H9 (cell line): ENCODE results near the gene ADAM8. TPM values are rescaled to one million over a fixed set of nuclear protein-coding genes. Genes with fewer than 3 reads are reported as not detected.

Source experiments
- DNase-seq: peaks from one replicate; pipeline ENCODE4 v3.0.0-alpha.2; 2017
- H2AFZ ChIP-seq: one replicate; pipeline ENCODE4 v1.6.1; 2013; ENCODE audit warnings: mild to moderate bottlenecking, low read length, control low read depth, moderate library complexity
- H2AK5ac ChIP-seq: 2 replicates; pipeline ENCODE4 v1.6.1; 2013; ENCODE audit warnings: low read length, control low read depth, mixed read lengths; ENCODE audit not compliant: insufficient read length
- H2BK120ac ChIP-seq: one replicate; pipeline ENCODE4 v1.6.1; 2013; ENCODE audit warnings: low read depth, mild to moderate bottlenecking, low read length, control low read depth, inconsistent platforms; ENCODE audit not compliant: poor library complexity, severe bottlenecking
- H2BK12ac ChIP-seq: 2 replicates; pipeline ENCODE4 v1.6.1; 2013; ENCODE audit warnings: low read length, control low read depth, mixed read lengths, low read depth; ENCODE audit not compliant: insufficient read length
- H2BK15ac ChIP-seq: 2 replicates; pipeline ENCODE4 v1.6.1; 2013; ENCODE audit warnings: low read depth, low read length, control low read depth
- H2BK20ac ChIP-seq: one replicate; pipeline ENCODE4 v1.6.1; 2013; ENCODE audit warnings: low read depth, mild to moderate bottlenecking, low read length, control low read depth, inconsistent platforms; ENCODE audit not compliant: poor library complexity, severe bottlenecking
- H2BK5ac ChIP-seq: 2 replicates; pipeline ENCODE4 v1.6.1; 2013; ENCODE audit warnings: low read length, control low read depth, mixed read lengths; ENCODE audit not compliant: insufficient read length
- H3K14ac ChIP-seq: 2 replicates; pipeline ENCODE4 v1.6.1; 2013; ENCODE audit warnings: low read length, control low read depth; ENCODE audit not compliant: insufficient read depth
- H3K18ac ChIP-seq: 2 replicates; pipeline ENCODE4 v1.6.1; 2013; ENCODE audit warnings: low read depth, mild to moderate bottlenecking, mixed read lengths, low read length, control low read depth; ENCODE audit not compliant: insufficient read length
- H3K23ac ChIP-seq: 2 replicates; pipeline ENCODE4 v1.6.1; 2013; ENCODE audit warnings: low read length, control low read depth, mixed read lengths, low read depth; ENCODE audit not compliant: insufficient read length
- H3K23me2 ChIP-seq: 2 replicates; pipeline ENCODE4 v1.6.1; 2013; ENCODE audit warnings: low read depth, mild to moderate bottlenecking, mixed read lengths, low read length, control low read depth; ENCODE audit not compliant: insufficient read length, poor library complexity, severe bottlenecking
- H3K27ac ChIP-seq: 2 replicates; pipeline ENCODE4 v1.5.1; 2013; ENCODE audit warnings: low read length, control low read depth, mixed read lengths, low read depth; ENCODE audit not compliant: insufficient read length
- H3K27me3 ChIP-seq: 2 replicates; pipeline ENCODE4 v1.6.1; 2013; ENCODE audit warnings: low read length, control low read depth, inconsistent platforms; ENCODE audit not compliant: insufficient read depth
- H3K4ac ChIP-seq: 2 replicates; pipeline ENCODE4 v1.6.1; 2013; ENCODE audit warnings: low read depth, mild to moderate bottlenecking, control low read depth, inconsistent platforms, low read length, moderate library complexity
- H3K4me1 ChIP-seq: 2 replicates; pipeline ENCODE4 v1.6.1; 2013; ENCODE audit warnings: low read length, control low read depth, inconsistent platforms; ENCODE audit not compliant: insufficient read depth
- H3K4me2 ChIP-seq: 2 replicates; pipeline ENCODE4 v1.6.1; 2013; ENCODE audit warnings: low read length, control low read depth, mixed read lengths; ENCODE audit not compliant: insufficient read length, insufficient read depth
- H3K56ac ChIP-seq: 2 replicates; pipeline ENCODE4 v1.6.1; 2013; ENCODE audit warnings: low read depth, mild to moderate bottlenecking, mixed read lengths, low read length, control low read depth; ENCODE audit not compliant: insufficient read length
- H3K79me1 ChIP-seq: 2 replicates; pipeline ENCODE4 v1.6.1; 2013; ENCODE audit warnings: low read depth, mild to moderate bottlenecking, moderate library complexity, low read length, control low read depth, inconsistent platforms; ENCODE audit not compliant: insufficient read depth, poor library complexity, severe bottlenecking
- H3K79me2 ChIP-seq: 2 replicates; pipeline ENCODE4 v1.6.1; 2013; ENCODE audit warnings: low read length, control low read depth, inconsistent platforms; ENCODE audit not compliant: insufficient read depth
- H3K9ac ChIP-seq: 2 replicates; pipeline ENCODE4 v1.6.1; 2013; ENCODE audit warnings: low read length, control low read depth, mixed read lengths; ENCODE audit not compliant: insufficient read length; ENCODE audit errors: extremely low read depth
- H3K9me3 ChIP-seq: one replicate; pipeline ENCODE4 v1.6.1; 2013; ENCODE audit warnings: low read depth, low read length, inconsistent platforms; ENCODE audit not compliant: control insufficient read depth
- H3T11ph ChIP-seq: one replicate; pipeline ENCODE4 v1.6.1; 2013; ENCODE audit warnings: mild to moderate bottlenecking, low read length, control low read depth, inconsistent platforms
- H4K20me1 ChIP-seq: one replicate; pipeline ENCODE4 v1.6.1; 2013; ENCODE audit not compliant: control insufficient read depth, insufficient read length, insufficient read depth
- H4K5ac ChIP-seq: 2 replicates; pipeline ENCODE4 v1.6.1; 2013; ENCODE audit warnings: low read depth, mild to moderate bottlenecking, mixed read lengths, low read length, control low read depth; ENCODE audit not compliant: insufficient read length
- H4K8ac ChIP-seq: replicated peaks from 2 replicates; pipeline ENCODE4 v1.6.1; 2013; ENCODE audit warnings: low read length, control low read depth, mixed read lengths, low read depth; ENCODE audit not compliant: insufficient read length
- H4K91ac ChIP-seq: 2 replicates; pipeline ENCODE4 v1.6.1; 2013; ENCODE audit warnings: low read depth, mild to moderate bottlenecking, moderate library complexity, mixed read lengths, low read length, control low read depth; ENCODE audit not compliant: insufficient read length
- H3K27ac Mint-ChIP-seq, 3 experiments: 2 replicates in 2 of 3; 3 replicates in 1 of 3; pipeline ENCODE4 v1.8.0; 2020 to 2021; ENCODE audit warnings: mixed read lengths in 3 of 3, mild to moderate bottlenecking in 1 of 3, moderate library complexity in 1 of 3
- H3K27me3 Mint-ChIP-seq: 2 replicates; pipeline ENCODE4 v1.8.0; 2021; ENCODE audit warnings: low read depth, mild to moderate bottlenecking, moderate library complexity, mixed read lengths
- H3K36me3 Mint-ChIP-seq, 3 experiments: 2 replicates in 2 of 3; 3 replicates in 1 of 3; pipeline ENCODE4 v1.8.0; 2020 to 2021; ENCODE audit warnings: low read depth in 3 of 3, mixed read lengths in 3 of 3; ENCODE audit not compliant: insufficient read depth in 1 of 3
- H3K4me1 Mint-ChIP-seq, 2 experiments: 2 replicates each; pipeline ENCODE4 v1.8.0; 2020; ENCODE audit warnings: mixed read lengths in 2 of 2
- H3K4me3 Mint-ChIP-seq, 2 experiments: 2 replicates in 1 of 2; 3 replicates in 1 of 2; pipeline ENCODE4 v1.8.0; 2020 to 2021; ENCODE audit warnings: mild to moderate bottlenecking in 2 of 2, mixed read lengths in 2 of 2, moderate library complexity in 1 of 2
- H3K9me3 Mint-ChIP-seq, 2 experiments: 2 replicates in 1 of 2; 3 replicates in 1 of 2; pipeline ENCODE4 v1.8.0; 2020; ENCODE audit warnings: mild to moderate bottlenecking in 2 of 2, mixed read lengths in 2 of 2, moderate library complexity in 1 of 2
- CTCF ChIP-seq: fragments of 200-600 bp; sonication (generic); conservative IDR thresholded peaks from 3 replicates; pipeline ENCODE4 v1.8.0; 2021; ENCODE audit warnings: antibody characterized with exemption, mild to moderate bottlenecking
- WGBS: extraction: QIAGEN DNeasy Blood & Tissue Kit; methylation state at CpG from one replicate; pipeline ENCODE4 v1.1.7; 2013; ENCODE audit warnings: missing lambda C conversion rate, low lambda C conversion rate, mixed read lengths; ENCODE audit not compliant: insufficient read length; ENCODE audit errors: extremely low coverage; 5-methylcytosine and 5-hydroxymethylcytosine counted together
- total RNA-seq: library from RNA; stranded (reverse); gene quantifications from 2 replicates; pipeline ENCODE4 v1.2.1, GENCODE V29; 2021

The ADAM8 gene
- total RNA-seq, 1 experiment from 2014 or later, result 5.4 TPM

DNA sequence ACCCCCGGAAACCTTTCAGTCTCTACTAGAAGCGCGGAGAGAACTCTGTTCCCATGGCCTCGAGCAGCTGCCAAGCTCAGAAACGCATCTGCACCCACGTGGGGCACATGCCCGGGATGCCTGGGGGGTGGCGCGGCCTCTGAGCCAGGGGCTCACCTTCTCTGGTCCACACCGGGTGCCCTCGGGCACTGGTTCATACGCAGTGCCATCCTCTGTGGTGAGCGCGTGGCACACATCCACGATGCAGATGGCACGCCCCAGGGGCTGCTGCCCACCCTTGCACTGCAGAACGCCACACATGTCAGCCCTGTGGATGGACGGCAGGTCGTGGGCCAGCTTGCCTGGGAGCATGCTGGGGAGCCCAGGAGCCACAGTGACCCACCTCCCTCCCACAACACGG is 6.5 kb downstream of the ADAM8 start:
- no peak overlapping the region for H3K4ac ChIP-seq
- Mint-ChIP-seq H3K27me3 (no peaks in the 10 kb centered on the region; the same call in 1 of the 2 replicates), H3K36me3 (no peaks in the 10 kb centered on the region), H3K4me3 (no peak overlapping the region), H3K4me1 (no peaks in the 10 kb centered on the region), H3K27ac (no peak overlapping the region), H3K9me3 (no peaks in the 10 kb centered on the region)
- H3K4me1 ChIP-seq, result no peaks in the 10 kb centered on the region
- no peak overlapping the region for H3K27ac ChIP-seq
- H2BK12ac ChIP-seq, result no peak overlapping the region
- no peak overlapping the region for H2BK20ac ChIP-seq
- H3K18ac ChIP-seq, result no peak overlapping the region
- no peak overlapping the region for H2AFZ ChIP-seq
- no peak overlapping the region for H4K8ac ChIP-seq
- no peak overlapping the region for H3T11ph ChIP-seq
- no peaks in the 10 kb centered on the region for H3K9me3 ChIP-seq
- no peak overlapping the region for H4K91ac ChIP-seq
- H3K4me2 ChIP-seq, result no peak overlapping the region
- H2BK5ac ChIP-seq, result no peak overlapping the region
- no peak overlapping the region for H3K9ac ChIP-seq
- no peak overlapping the region for H3K56ac ChIP-seq
- no CpG with 5 or more reads among the region's 20 CpGs for WGBS
- no peak overlapping the region for H2AK5ac ChIP-seq
- no peaks in the 10 kb centered on the region for H3K79me2 ChIP-seq
- no peaks in the 10 kb centered on the region for H4K20me1 ChIP-seq
- no peak overlapping the region for H2BK15ac ChIP-seq
- no peak for DNase-seq
- no peak overlapping the region for H3K23ac ChIP-seq
- no peak overlapping the region for H4K5ac ChIP-seq
- H3K27me3 ChIP-seq, result no peaks in the 10 kb centered on the region
- H3K14ac ChIP-seq, result no peak overlapping the region
- no peak overlapping the region for H2BK120ac ChIP-seq
- no peak for TF ChIP-seq CTCF
- no peaks in the 10 kb centered on the region for H3K23me2 ChIP-seq
- no peaks in the 10 kb centered on the region for H3K79me1 ChIP-seq
